Activated B cell treated with CpG ODN at 0.5 μM for 24 hours (primary cell): Measurements from ENCODE around the gene IL2RA. TPM values are rescaled to one million over a fixed set of nuclear protein-coding genes. Genes with fewer than 3 reads are reported as not detected.

Experiments
- ATAC-seq: fragments of 200-7000 bp; cut with Tn5 transposase; one replicate; pipeline ENCODE4 v1.10.0; 2021; ENCODE audit warnings: low read depth, mild to moderate bottlenecking, moderate library complexity
- CTCF ChIA-PET: fragments of 350-600 bp; sonication (Branson Sonifier 250); formaldehyde crosslinking; loops from one replicate; lab custom pipeline; 2021; ENCODE audit warnings: antibody characterized with exemption; lab: Charles Lee
- POLR2A ChIA-PET: fragments of 350-600 bp; sonication (Branson Sonifier 250); formaldehyde crosslinking; loops from one replicate; lab custom pipeline; 2021; ENCODE audit warnings: antibody characterized with exemption; lab: Charles Lee
- DNase-seq: peaks from one replicate; pipeline ENCODE4 v3.0.0; 2022
- H3K27ac Mint-ChIP-seq: one replicate; pipeline ENCODE4 v1.8.0; 2020; ENCODE audit warnings: mixed read lengths
- H3K27me3 Mint-ChIP-seq: one replicate; pipeline ENCODE4 v1.8.0; 2021; ENCODE audit warnings: mixed read lengths
- H3K36me3 Mint-ChIP-seq: one replicate; pipeline ENCODE4 v1.8.0; 2021; ENCODE audit warnings: low read depth, mixed read lengths
- H3K4me1 Mint-ChIP-seq: one replicate; pipeline ENCODE4 v1.8.0; 2021; ENCODE audit warnings: mixed read lengths
- H3K4me3 Mint-ChIP-seq: one replicate; pipeline ENCODE4 v1.8.0; 2020; ENCODE audit warnings: mild to moderate bottlenecking, mixed read lengths
- H3K9me3 Mint-ChIP-seq: one replicate; pipeline ENCODE4 v1.8.0; 2020; ENCODE audit warnings: mixed read lengths
- CTCF ChIP-seq: fragments of 200-600 bp; IDR thresholded peaks from one replicate; pipeline ENCODE4 v1.8.0; 2022; ENCODE audit warnings: antibody characterized with exemption, mild to moderate bottlenecking
- intact Hi-C: fragments of 100-400 bp; cut with micrococcal nuclease; formaldehyde crosslinking; loops from one replicate; pipeline ENCODE4 v1.15.1; 2024
- total RNA-seq: library from RNA; stranded (reverse); gene quantifications from 2 replicates; pipeline ENCODE4 v1.2.3, GENCODE V29; 2022

The IL2RA gene
- total RNA-seq, 1 donor from 2014 or later: 160 TPM

- CTCF ChIA-PET: no interaction called here
- Mint-ChIP-seq H3K27ac (no peak overlapping the region), H3K4me1 (no peaks in the 10 kb centered on the region), H3K27me3 (no peaks in the 10 kb centered on the region), H3K9me3 (no peaks in the 10 kb centered on the region), H3K36me3 (peaks cover 96% of the 10 kb centered on the region), H3K4me3 (no peak overlapping the region)
- no peak for DNase-seq
- intact Hi-C loops: no loop called here
- TF ChIP-seq CTCF: no peak
- POLR2A ChIA-PET: no interaction called here
- ATAC-seq: no peak
Measured at GRCh38 chr10:6020826-6021225, 41.3 kb downstream of the IL2RA start.

DNA sequence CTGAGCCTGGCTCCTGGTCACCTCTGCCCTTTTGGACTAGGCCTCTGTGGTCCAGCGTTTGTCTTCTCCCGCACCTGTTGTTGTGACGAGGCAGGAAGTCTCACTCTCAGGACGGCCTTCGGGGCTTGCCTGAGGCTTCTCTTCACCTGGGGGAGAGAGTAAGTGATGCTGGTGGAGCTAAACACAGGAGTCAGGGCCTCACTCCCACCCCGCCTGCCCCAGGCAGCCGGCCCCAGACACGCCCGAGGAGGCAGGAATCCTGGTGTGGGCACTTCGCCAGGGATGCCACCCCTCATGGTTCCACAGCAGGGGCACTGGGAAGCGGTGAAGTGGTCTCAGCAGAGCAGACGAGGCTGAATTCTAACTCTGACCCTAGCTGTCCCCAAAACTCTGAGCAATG lies 42.4 kb downstream of the IL2RA start:
- ChIA-PET CTCF (interaction anchor here (1.6 kb wide), 1 partner anchor 67 kb away, joined by 4 read pairs; no protein-coding TSS in a partner anchor), POLR2A (interaction anchor here (0.6 kb wide), 1 partner anchor 233 kb away, joined by 4 read pairs; no protein-coding TSS in a partner anchor)
- no peaks in the 10 kb centered on the region for H3K27me3 Mint-ChIP-seq
- H3K9me3 Mint-ChIP-seq: no peaks in the 10 kb centered on the region
- peaks cover 95% of the 10 kb centered on the region for H3K36me3 Mint-ChIP-seq
- DNase-seq: no peak
- H3K4me3 Mint-ChIP-seq: no peak overlapping the region
- H3K4me1 Mint-ChIP-seq: peaks cover 2% of the 10 kb centered on the region
- intact Hi-C loops: no loop called here
- ATAC-seq: no peak
- no peak overlapping the region for H3K27ac Mint-ChIP-seq
- no peak for TF ChIP-seq CTCF

- no peak for ATAC-seq
- intact Hi-C loops: no loop called here
- H3K4me1 Mint-ChIP-seq: peaks cover 8% of the 10 kb centered on the region
Measured at GRCh38 chr10:6019010-6019782, 43.0 kb downstream of the IL2RA start.

GRCh38 chr10:6018422-6018821 lies 43.7 kb downstream of the IL2RA start:
- no peaks in the 10 kb centered on the region for H3K9me3 Mint-ChIP-seq
- no peak for ATAC-seq
- intact Hi-C loops: no loop called here
- no peak overlapping the region for H3K4me3 Mint-ChIP-seq
- ChIA-PET POLR2A (no interaction called here), CTCF (interaction anchor here (1.6 kb wide), 1 partner anchor 68 kb away, joined by 4 read pairs; no protein-coding TSS in a partner anchor)
- H3K36me3 Mint-ChIP-seq: peaks cover 93% of the 10 kb centered on the region
- no peak overlapping the region for H3K27ac Mint-ChIP-seq
- no peak for TF ChIP-seq CTCF
- H3K4me1 Mint-ChIP-seq: peaks cover 14% of the 10 kb centered on the region
- DNase-seq: no peak
- H3K27me3 Mint-ChIP-seq: no peaks in the 10 kb centered on the region

More at GRCh38 chr10:6019010-6019782, 43.0 kb downstream of the IL2RA start:
- Mint-ChIP-seq H3K27ac (no peak overlapping the region), H3K27me3 (no peaks in the 10 kb centered on the region), H3K9me3 (no peaks in the 10 kb centered on the region), H3K36me3 (peaks cover 95% of the 10 kb centered on the region), H3K4me3 (no peak overlapping the region)
- ChIA-PET CTCF (interaction anchor here (1.6 kb wide), 1 partner anchor 67 kb away, joined by 4 read pairs; no protein-coding TSS in a partner anchor), POLR2A (no interaction called here)
- DNase-seq: no peak
- no peak for TF ChIP-seq CTCF

- Mint-ChIP-seq H3K4me1 (peaks cover 15% of the 10 kb centered on the region), H3K4me3 (no peak overlapping the region), H3K36me3 (peaks cover 91% of the 10 kb centered on the region), H3K27ac (no peak overlapping the region), H3K27me3 (no peaks in the 10 kb centered on the region), H3K9me3 (no peaks in the 10 kb centered on the region)
- TF ChIP-seq CTCF: no peak
- no peak for DNase-seq
- ChIA-PET POLR2A (interaction anchor here (0.7 kb wide), 1 partner anchor 124 kb away, joined by 4 read pairs; no protein-coding TSS in a partner anchor), CTCF (interaction anchor here (1.1 to 1.6 kb wide), 2 partner anchors 68 to 69 kb away, joined by 4 read pairs; no protein-coding TSS in a partner anchor)
- intact Hi-C loops: no loop called here
- ATAC-seq: no peak
Measured at GRCh38 chr10:6017781-6018354, 44.3 kb downstream of the IL2RA start.
